HCT116 (cell line): ENCODE results near the gene C1orf53. TPM values are rescaled to one million over a fixed set of nuclear protein-coding genes. Genes with fewer than 3 reads are reported as not detected.

ENCODE experiments used
- ATAC-seq: fragments of 200-7000 bp; cut with Tn5 transposase; 2 replicates; pipeline ENCODE4 v1.9.1; 2020; ENCODE audit warnings: mild to moderate bottlenecking, moderate library complexity
- BruUV-seq: library from RNA; stranded (reverse); fragments of 400-500 nt; replicated peaks from 2 replicates; lab custom pipeline; 2021; lab: Mats Ljungman, UMichigan
- CTCF ChIA-PET: fragments of 300-600 bp; sonication (Branson Sonifier 250); formaldehyde crosslinking; loops from one replicate; lab custom pipeline; 2021; ENCODE audit warnings: antibody characterized with exemption; lab: Charles Lee
- POLR2A ChIA-PET: fragments of 300-600, 350-600 bp; sonication (Branson Sonifier 250); formaldehyde crosslinking; loops from one replicate; lab custom pipeline; 2021; ENCODE audit warnings: antibody characterized with exemption; lab: Charles Lee
- RAD21 ChIA-PET, 2 experiments: fragments of 300-600 bp; sonication (Branson Sonifier 250); formaldehyde crosslinking; loops; one replicate each; lab custom pipeline; 2023; ENCODE audit warnings: low total read pairs in 2 of 2; ENCODE audit not compliant: uncharacterized antibody in 2 of 2, unreplicated experiment in 2 of 2, low non-redundant PET in 1 of 2; lab: Charles Lee
- DNase-seq: peaks from one replicate; pipeline ENCODE4 v3.0.0-alpha.2; 2010; ENCODE audit warnings: low read depth, low spot score
- H2AFZ ChIP-seq: fragments of 200-600 bp; shearing (Covaris generic), sonication (generic); 2 replicates; pipeline ENCODE4 v1.6.1; 2017; ENCODE audit warnings: low read depth, mixed run types, mixed read lengths, antibody characterized with exemption, low read length; ENCODE audit not compliant: poor library complexity, severe bottlenecking
- H3K27ac ChIP-seq: 2 replicates; pipeline ENCODE4 v1.5.1; 2012; ENCODE audit warnings: low read depth, low read length
- H3K27me3 ChIP-seq: fragments of 200-600 bp; sonication (generic); 2 replicates; pipeline ENCODE4 v1.6.1; 2016; ENCODE audit warnings: mixed run types, low read length, mixed read lengths; ENCODE audit not compliant: insufficient read depth
- H3K36me3 ChIP-seq, 2 experiments: fragments of 200-500 bp in 1 of 2; fragments of 200-600 bp in 1 of 2; sonication (Bioruptor generic) in 1 of 2; sonication (generic) in 1 of 2; 2 replicates each; pipeline versions ENCODE4 v1.5.1 to v1.6.1; 2014 to 2016; ENCODE audit warnings: low read length in 2 of 2, inconsistent platforms in 1 of 2, mixed read lengths in 1 of 2, mixed run types in 1 of 2; ENCODE audit not compliant: insufficient read depth in 2 of 2, control insufficient read depth in 1 of 2
- H3K4me1 ChIP-seq, 2 experiments: fragments of 200-600 bp in 1 of 2; sonication (generic) in 1 of 2; 2 replicates each; pipeline versions ENCODE4 v1.5.1 to v1.6.1; 2012 to 2017; ENCODE audit warnings: low read length in 2 of 2, inconsistent platforms in 1 of 2, mild to moderate bottlenecking in 1 of 2, mixed read lengths in 1 of 2, mixed run types in 1 of 2, moderate library complexity in 1 of 2; ENCODE audit not compliant: insufficient read depth in 2 of 2, control insufficient read depth in 1 of 2
- H3K4me2 ChIP-seq: fragments of 200-600 bp; sonication (generic); 2 replicates; pipeline ENCODE4 v1.6.1; 2017; ENCODE audit warnings: mixed run types, low read length, mixed read lengths
- H3K4me3 ChIP-seq, 2 experiments: fragments of 200-600 bp in 1 of 2; sonication (generic) in 1 of 2; replicated peaks in 1 of 2; 2 replicates each; pipeline ENCODE4 v1.5.1; 2011 to 2016; ENCODE audit warnings: low read length in 2 of 2, control low read depth in 1 of 2, low read depth in 1 of 2, mild to moderate bottlenecking in 1 of 2, mixed read lengths in 1 of 2, mixed run types in 1 of 2
- H3K79me2 ChIP-seq: fragments of 200-600 bp; sonication (generic); 2 replicates; pipeline ENCODE4 v1.6.1; 2017; ENCODE audit warnings: mild to moderate bottlenecking, mixed run types, low read length, moderate library complexity, mixed read lengths; ENCODE audit not compliant: insufficient read depth
- H3K9ac ChIP-seq: fragments of 200-600 bp; sonication (generic); 2 replicates; pipeline ENCODE4 v1.6.1; 2016; ENCODE audit warnings: low read length, mixed read lengths
- H3K9me2 ChIP-seq: fragments of 200-600 bp; sonication (generic), shearing (Covaris generic); 2 replicates; pipeline ENCODE4 v1.6.1; 2017; ENCODE audit warnings: mixed run types, mild to moderate bottlenecking, moderate library complexity; ENCODE audit not compliant: insufficient read depth
- H3K9me3 ChIP-seq, 2 experiments: fragments of 200-500 bp in 1 of 2; fragments of 200-600 bp in 1 of 2; sonication (Bioruptor generic) in 1 of 2; sonication (generic) in 1 of 2; 2 replicates each; pipeline ENCODE4 v1.6.1; 2014 to 2017; ENCODE audit warnings: low read length in 2 of 2, mixed read lengths in 2 of 2, inconsistent platforms in 1 of 2, low read depth in 1 of 2, mild to moderate bottlenecking in 1 of 2, mixed run types in 1 of 2, moderate library complexity in 1 of 2; ENCODE audit not compliant: control insufficient read depth in 1 of 2, insufficient read depth in 1 of 2
- H4K20me1 ChIP-seq: fragments of 200-600 bp; sonication (generic), shearing (Covaris generic); 2 replicates; pipeline ENCODE4 v1.6.1; 2017; ENCODE audit warnings: mixed run types, mild to moderate bottlenecking, moderate library complexity; ENCODE audit not compliant: insufficient read depth
- CEBPB ChIP-seq: IDR thresholded peaks from 2 replicates; pipeline ENCODE4 v1.6.1; 2012; ENCODE audit warnings: low read depth
- EGR1 ChIP-seq: IDR thresholded peaks from 2 replicates; pipeline ENCODE4 v1.6.1; 2012; ENCODE audit warnings: low read depth
- ELF1 ChIP-seq: IDR thresholded peaks from 2 replicates; pipeline ENCODE4 v1.6.1; 2012; ENCODE audit warnings: low read depth, borderline replicate concordance
- EZH2 ChIP-seq: fragments of 200-600 bp; sonication (generic); IDR thresholded peaks from 2 replicates; pipeline ENCODE4 v1.6.1; 2017; ENCODE audit warnings: antibody characterized with exemption, mixed run types
- EZH2phosphoT487 ChIP-seq: fragments of 200-600 bp; IDR thresholded peaks from 2 replicates; pipeline ENCODE4 v1.6.1; 2018; ENCODE audit warnings: antibody characterized with exemption, borderline replicate concordance
- FOSL1 ChIP-seq: IDR thresholded peaks from 2 replicates; pipeline ENCODE4 v1.6.1; 2012; ENCODE audit warnings: low read depth
- JUND ChIP-seq: IDR thresholded peaks from 2 replicates; pipeline ENCODE4 v1.6.1; 2012
- POLR2AphosphoS5 ChIP-seq: IDR thresholded peaks from 2 replicates; pipeline ENCODE4 v1.6.1; 2011; ENCODE audit warnings: mild to moderate bottlenecking, low read depth, low read length, moderate library complexity
- RAD21 ChIP-seq: IDR thresholded peaks from 2 replicates; pipeline ENCODE4 v1.6.1; 2012; ENCODE audit warnings: low read depth, mild to moderate bottlenecking
- SIN3A ChIP-seq: IDR thresholded peaks from 2 replicates; pipeline ENCODE4 v1.6.1; 2012; ENCODE audit warnings: low read depth
- SP1 ChIP-seq: IDR thresholded peaks from 2 replicates; pipeline ENCODE4 v1.6.1; 2012; ENCODE audit warnings: low read depth
- SRF ChIP-seq: IDR thresholded peaks from 2 replicates; pipeline ENCODE4 v1.6.1; 2012; ENCODE audit warnings: low read depth
- YY1 ChIP-seq: IDR thresholded peaks from 2 replicates; pipeline ENCODE4 v1.6.1; 2011; ENCODE audit warnings: low read length, low read depth, moderate library complexity, mild to moderate bottlenecking; ENCODE audit not compliant: insufficient replicate concordance; ENCODE audit errors: extremely low read depth
- intact Hi-C: fragments of 100-400 bp; cut with micrococcal nuclease; formaldehyde crosslinking; loops from 2 replicates; pipeline ENCODE4 v1.10.0; 2022
- total RNA-seq: library from RNA; stranded (reverse); gene quantifications from one replicate; pipeline ENCODE4 v1.2.1, GENCODE V29; 2021; ENCODE audit not compliant: unreplicated experiment
- TF ChIP-seq, protein P1 (sequence below): IDR thresholded peaks from 2 replicates; pipeline ENCODE4 v1.6.1; 2012

The C1orf53 gene
- total RNA-seq, 1 experiment from 2014 or later: 4.2 TPM

DNA sequence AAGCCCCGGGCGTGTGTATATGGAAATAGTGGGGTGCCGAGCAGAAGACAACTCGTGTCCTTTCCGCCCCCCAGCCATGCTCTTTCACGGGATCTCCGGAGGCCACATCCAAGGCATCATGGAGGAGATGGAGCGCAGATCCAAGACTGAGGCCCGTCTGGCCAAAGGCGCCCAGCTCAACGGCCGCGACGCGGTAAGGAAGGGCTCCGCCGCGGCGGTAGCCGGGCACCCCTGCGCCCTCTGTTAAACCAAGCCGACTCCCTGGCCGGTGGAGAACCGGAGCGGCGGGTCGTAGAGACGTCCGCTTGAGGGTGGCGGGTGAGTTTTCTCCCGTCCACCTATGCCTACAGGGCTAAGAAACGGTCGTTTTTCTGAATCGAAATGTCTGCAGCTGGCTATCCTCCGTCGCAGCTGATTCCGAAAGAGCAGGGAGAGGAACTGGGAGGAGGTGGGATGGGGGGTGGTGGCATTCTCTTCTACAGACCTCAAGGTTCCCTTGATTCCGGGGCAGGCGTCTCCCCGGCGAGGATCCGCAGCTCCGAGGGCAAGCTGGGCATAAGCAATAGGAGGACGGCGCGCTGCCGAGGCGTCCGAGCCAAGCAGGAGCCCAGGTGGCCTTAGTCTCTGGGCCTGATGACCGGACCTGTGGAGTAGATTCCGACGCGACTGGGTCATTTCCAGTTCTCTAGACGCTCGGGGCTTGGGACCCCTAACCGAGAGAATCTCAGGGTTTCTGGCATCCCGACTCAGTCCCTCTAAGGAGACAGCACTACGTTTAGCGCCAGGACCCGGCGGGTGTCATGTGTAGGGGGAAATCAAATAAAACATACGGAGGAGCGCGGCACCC, 15.6 kb downstream of the C1orf53 start:
- CTCF ChIA-PET: no interaction called here
- Histone ChIP-seq H3K27ac (no peak overlapping the region), H3K9me3 (no peaks in the 10 kb centered on the region), H2AFZ (no peak overlapping the region)
- no peak for DNase-seq
- no TSS peak for BruUV-seq
- RAD21 ChIA-PET: no interaction called here
- TF ChIP-seq JUND: no peak
- TF ChIP-seq, protein P1, sequence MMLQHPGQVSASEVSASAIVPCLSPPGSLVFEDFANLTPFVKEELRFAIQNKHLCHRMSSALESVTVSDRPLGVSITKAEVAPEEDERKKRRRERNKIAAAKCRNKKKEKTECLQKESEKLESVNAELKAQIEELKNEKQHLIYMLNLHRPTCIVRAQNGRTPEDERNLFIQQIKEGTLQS: no peak
- no peak for TF ChIP-seq POLR2AphosphoS5
- no peak for TF ChIP-seq SP1
- TF ChIP-seq RAD21: no peak
- no peak for TF ChIP-seq YY1
- TF ChIP-seq EGR1: no peak
- TF ChIP-seq EZH2: no peak
- TF ChIP-seq ELF1: no peak
- no peak for TF ChIP-seq CEBPB
- TF ChIP-seq SIN3A: no peak
- no peak for TF ChIP-seq SRF
- no peak for TF ChIP-seq EZH2phosphoT487
- no peak for TF ChIP-seq FOSL1
- TF ChIP-seq, all 23 proteins: peak for 0
- no peaks in the 10 kb centered on the region for H4K20me1 ChIP-seq
- ATAC-seq: no peak
- no peaks in the 10 kb centered on the region for H3K27me3 ChIP-seq
- POLR2A ChIA-PET: no interaction called here
- no peaks in the 10 kb centered on the region for H3K36me3 ChIP-seq
- H3K4me1 ChIP-seq: peaks cover 5 to 15% of the 10 kb centered on the region in 2 experiments; a peak in 3 of 4 replicates
- H3K9ac ChIP-seq: no peak overlapping the region
- intact Hi-C loops: no loop called here
- no peaks in the 10 kb centered on the region for H3K9me2 ChIP-seq
- H3K4me3 ChIP-seq: no peak overlapping the region
- H3K4me2 ChIP-seq: no peak overlapping the region
- H3K79me2 ChIP-seq: no peaks in the 10 kb centered on the region
